Measurements from ENCODE around the gene LCK.

DNA sequence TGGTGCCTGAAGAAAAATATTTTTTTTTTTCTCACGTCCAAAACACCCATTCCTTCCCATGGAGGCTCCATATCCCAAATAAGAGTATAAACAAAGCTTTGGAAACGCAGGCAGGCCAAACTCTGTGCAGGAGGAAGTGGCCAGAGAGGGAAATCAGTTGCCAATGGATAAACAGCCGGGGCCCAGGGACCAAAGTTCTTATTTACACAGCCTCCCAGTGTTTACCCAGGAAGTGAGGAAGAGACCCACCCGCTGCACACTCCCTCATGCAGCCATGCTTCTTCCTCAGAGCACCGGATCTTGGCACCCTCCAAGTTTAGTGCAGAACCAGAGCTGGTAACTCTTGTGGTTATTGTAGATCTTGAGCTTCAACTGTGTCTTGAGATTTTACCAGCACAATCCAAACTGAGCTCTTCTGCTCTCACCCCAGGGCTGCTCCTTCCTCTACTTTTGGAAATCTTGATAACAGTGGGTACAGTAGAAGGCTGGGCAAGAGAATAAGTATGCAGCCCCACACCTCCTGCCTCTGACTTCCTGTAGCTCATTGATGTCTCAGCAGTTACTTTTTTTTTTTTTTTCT, 70.7 kb downstream of the LCK start:
- TF ChIP-seq, protein P1, sequence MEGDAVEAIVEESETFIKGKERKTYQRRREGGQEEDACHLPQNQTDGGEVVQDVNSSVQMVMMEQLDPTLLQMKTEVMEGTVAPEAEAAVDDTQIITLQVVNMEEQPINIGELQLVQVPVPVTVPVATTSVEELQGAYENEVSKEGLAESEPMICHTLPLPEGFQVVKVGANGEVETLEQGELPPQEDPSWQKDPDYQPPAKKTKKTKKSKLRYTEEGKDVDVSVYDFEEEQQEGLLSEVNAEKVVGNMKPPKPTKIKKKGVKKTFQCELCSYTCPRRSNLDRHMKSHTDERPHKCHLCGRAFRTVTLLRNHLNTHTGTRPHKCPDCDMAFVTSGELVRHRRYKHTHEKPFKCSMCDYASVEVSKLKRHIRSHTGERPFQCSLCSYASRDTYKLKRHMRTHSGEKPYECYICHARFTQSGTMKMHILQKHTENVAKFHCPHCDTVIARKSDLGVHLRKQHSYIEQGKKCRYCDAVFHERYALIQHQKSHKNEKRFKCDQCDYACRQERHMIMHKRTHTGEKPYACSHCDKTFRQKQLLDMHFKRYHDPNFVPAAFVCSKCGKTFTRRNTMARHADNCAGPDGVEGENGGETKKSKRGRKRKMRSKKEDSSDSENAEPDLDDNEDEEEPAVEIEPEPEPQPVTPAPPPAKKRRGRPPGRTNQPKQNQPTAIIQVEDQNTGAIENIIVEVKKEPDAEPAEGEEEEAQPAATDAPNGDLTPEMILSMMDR (IDR thresholded peaks at IDR 0.05) = no peak
- TF ChIP-seq POLR2AphosphoS5 (IDR thresholded peaks at IDR 0.05; ENCODE audit: low read depth, low read length) = no peak

Measured in Panc1 (cell line).